ENCODE measurements around the gene INPP5D.

The INPP5D gene

GRCh38 chr2:233075966-233076339 is 15.8 kb downstream of the INPP5D start:
- no peak for DNase-seq

- no peak for DNase-seq
These were observed 16.6 kb downstream of the INPP5D start for GRCh38 chr2:233076749-233077148.

GRCh38 chr2:233079473-233079877 is 19.3 kb downstream of the INPP5D start:
- DNase-seq = no peak

GRCh38 chr2:233079953-233080835 is 20.1 kb downstream of the INPP5D start:
- DNase-seq = no peak

- no peak for DNase-seq
These were observed 20.7 kb downstream of the INPP5D start for GRCh38 chr2:233080836-233081229.

- no peak for DNase-seq
These were observed 21.1 kb downstream of the INPP5D start for GRCh38 chr2:233081232-233081730.

GRCh38 chr2:233081731-233082221 is 21.6 kb downstream of the INPP5D start:
- no peak for DNase-seq

- no peak for DNase-seq
These were observed 22.2 kb downstream of the INPP5D start for GRCh38 chr2:233082222-233082930.

GRCh38 chr2:233082931-233083755 is 23.0 kb downstream of the INPP5D start:
- no peak for DNase-seq

GRCh38 chr2:233083782-233084181 is 23.6 kb downstream of the INPP5D start:
- DNase-seq = no peak

- DNase-seq = no peak
These were observed 24.3 kb downstream of the INPP5D start for GRCh38 chr2:233084488-233084887.

- no peak for DNase-seq
These were observed 25.1 kb downstream of the INPP5D start for GRCh38 chr2:233085037-233085838.

GRCh38 chr2:233085839-233086150 is 25.7 kb downstream of the INPP5D start:
- no peak for DNase-seq

GRCh38 chr2:233087713-233088112 is 27.6 kb downstream of the INPP5D start:
- no peak for DNase-seq

- DNase-seq = no peak
These were observed 28.8 kb downstream of the INPP5D start for GRCh38 chr2:233088972-233089345.

GRCh38 chr2:233089851-233090250 is 29.7 kb downstream of the INPP5D start:
- no peak for DNase-seq

- no peak for DNase-seq
These were observed 30.7 kb downstream of the INPP5D start for GRCh38 chr2:233090879-233091278.

- no peak for DNase-seq
These were observed 31.6 kb downstream of the INPP5D start for GRCh38 chr2:233091595-233092375.

GRCh38 chr2:233092432-233093165 is 32.5 kb downstream of the INPP5D start:
- no peak for DNase-seq

- DNase-seq = no peak
These were observed 33.0 kb downstream of the INPP5D start for GRCh38 chr2:233093166-233093448.

- DNase-seq = no peak
These were observed 33.6 kb downstream of the INPP5D start for GRCh38 chr2:233093721-233094120.

Measured in NCI-H1436 treated with DMSO at 0.1 percent for 48 hours (cell line).